Left lung (tissue), 14 donors: Measurements from ENCODE around the gene ASXL2. TPM values are rescaled to one million over a fixed set of nuclear protein-coding genes. Genes with fewer than 3 reads are reported as not detected.
A peak's percentile ranks its signal among the peaks of the same experiment; 100 is the strongest.

Experiments used
- ATAC-seq: fragments of 200-7000 bp; cut with Tn5 transposase; one replicate; pipeline ENCODE4 v1.9.1; 2020; ENCODE audit warnings: moderate library complexity
- DNase-seq, 4 donors: peaks; one replicate each; pipeline ENCODE4 v3.0.0-alpha.2; 2013 to 2020
- H3K27ac ChIP-seq, 2 donors: fragments of 200-600 bp; sonication (generic) in 1 of 2; one replicate each; pipeline versions ENCODE4 v1.5.0 to v1.8.0; 2020 to 2021
- H3K27me3 ChIP-seq, 2 donors: fragments of 200-600 bp; sonication (generic) in 1 of 2; one replicate each; pipeline versions ENCODE4 v1.5.0 to v1.8.0; 2020 to 2021
- H3K36me3 ChIP-seq, 2 donors: fragments of 200-600 bp; sonication (generic) in 1 of 2; one replicate each; pipeline versions ENCODE4 v1.5.0 to v1.8.0; 2020 to 2021
- H3K4me1 ChIP-seq, 2 donors: fragments of 200-600 bp; one replicate each; pipeline ENCODE4 v1.8.0; 2021
- H3K4me3 ChIP-seq, 2 donors: fragments of 200-600 bp; sonication (generic) in 1 of 2; one replicate each; pipeline versions ENCODE4 v1.5.0 to v1.8.0; 2020 to 2021; ENCODE audit warnings: mild to moderate bottlenecking in 1 of 2
- H3K9me3 ChIP-seq, 2 donors: fragments of 200-600 bp; sonication (generic) in 1 of 2; one replicate each; pipeline versions ENCODE4 v1.5.0 to v1.8.0; 2020 to 2021
- intact Hi-C, 2 donors: fragments of 100-400 bp; cut with DNase I; formaldehyde crosslinking; loops; one replicate each; pipeline versions ENCODE4 v1.11.2 to v1.14.2; 2022
- long read RNA-seq, 12 donors: library from polyadenylated mRNA in 2 of 12; unstranded in 2 of 12; transcript quantifications; one replicate each; pipeline ENCODE4 v2.0.0 and lab custom pipeline, GENCODE V29; 2019 to 2026
- polyA plus RNA-seq, 6 donors: library from polyadenylated mRNA; unstranded; fragments of 120-200 nt; gene quantifications; one replicate each; pipeline ENCODE4 v1.2.1, GENCODE V29; 2013; ENCODE audit not compliant: insufficient read length in 6 of 6
- total RNA-seq, 2 donors: library from RNA; stranded (reverse); fragmentation: NEBNext Ultra II Directional; extraction: Animal tissue kit (Norgen Biotek cat#: 25700); gene quantifications; one replicate each; pipeline ENCODE4 v1.2.1, GENCODE V29; 2021
- TF ChIP-seq, protein P1 (sequence below), 2 donors: fragments of 200-600 bp; sonication (generic) in 1 of 2; IDR thresholded peaks; one replicate each; pipeline versions ENCODE4 v1.5.0 to v1.8.0; 2021; ENCODE audit warnings: antibody characterized with exemption in 2 of 2
- donor health status: DM: no; HTN: yes; CAD: no.
- donor health status: DM: no; HTN: no; CAD: no.

Gene ASXL2
- total RNA-seq (10 to 100 TPM; 32.9 to 33.4 TPM), polyA plus RNA-seq (10 to 100 TPM; 17.7 to 20.2 (median 18.9) TPM)
- long read RNA-seq, donor 1, partial matches to known transcripts: 6 of 6 reads
- long read RNA-seq, donor 1, other reads (novel, unspliced or antisense): 0 of 6 reads
- long read RNA-seq, donor 2, partial matches to known transcripts: 5 of 5 reads
- long read RNA-seq, donor 2, other reads (novel, unspliced or antisense): 0 of 5 reads
- long read RNA-seq, donor 3: 0 reads
- long read RNA-seq, donor 4, partial matches to known transcripts: 0 of 2 reads
- long read RNA-seq, donor 4, other reads (novel, unspliced or antisense): 2 of 2 reads
- long read RNA-seq, donor 5: 0 reads
- long read RNA-seq, donor 6, partial matches to known transcripts: 5 of 5 reads
- long read RNA-seq, donor 6, other reads (novel, unspliced or antisense): 0 of 5 reads
- long read RNA-seq, donor 7: 0 reads
- long read RNA-seq, donor 8: 0 reads
- long read RNA-seq, donor 9: 0 reads
- long read RNA-seq, donor 10: 0 reads
- long read RNA-seq, donor 11: 0 reads
- long read RNA-seq, donor 12: 0 reads

DNA sequence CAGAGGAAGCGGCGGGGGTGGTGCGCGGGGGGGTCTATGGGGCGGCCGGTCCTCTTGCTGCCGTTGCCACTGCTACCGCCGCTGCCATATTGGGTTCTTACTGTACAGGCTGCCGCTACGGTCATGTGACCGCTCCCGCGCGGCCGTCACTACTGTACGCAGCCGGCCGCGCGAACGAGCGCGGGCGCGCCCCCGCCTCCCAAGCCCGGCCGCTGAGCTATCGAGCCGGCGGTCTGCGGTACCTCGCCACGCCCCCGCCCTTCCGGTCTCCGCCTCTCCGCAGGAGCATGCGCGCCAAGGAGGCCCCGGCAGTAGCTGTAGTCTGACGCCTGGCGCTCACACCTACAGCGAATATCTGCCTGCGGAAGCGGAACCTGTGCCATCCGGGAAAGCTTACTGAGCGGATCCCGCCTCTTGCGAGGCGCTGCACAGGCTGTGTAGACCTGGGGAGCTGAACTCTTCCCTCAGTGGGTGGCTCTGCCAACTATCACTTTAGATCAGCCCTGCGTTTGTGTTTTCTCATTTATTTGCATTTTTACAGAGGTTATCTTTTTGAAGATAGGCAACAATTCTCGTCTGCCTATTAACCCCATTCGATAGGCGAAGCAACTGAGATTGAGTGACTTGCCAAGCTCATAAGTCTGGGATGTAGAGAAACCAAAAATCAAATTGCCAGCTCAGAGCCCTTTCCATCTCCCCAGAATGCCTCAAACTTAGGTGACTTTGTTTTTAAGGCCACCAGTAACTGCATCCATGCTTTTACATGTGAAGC lies at the start of gene ASXL2:
ASXL2 (minus strand) TSS at position 127 of the 772 bp plus-strand sequence. CDS start 265 bp downstream, outside the sequence.
- intact Hi-C loops: no loop called here
- peaks cover 5 to 30% of the 10 kb centered on the region in 2 donors for H3K4me1 ChIP-seq
- peak within 1 kb of the TSS; percentile 77 to 97 for H3K4me3 ChIP-seq
- H3K27me3 ChIP-seq: peaks cover 0 to 13% of the 10 kb centered on the region in 2 donors
- no peaks in the 10 kb centered on the region for H3K9me3 ChIP-seq
- ATAC-seq (peak; percentile 97), DNase-seq (peak; percentile 95 to 100 (median 98))
- peaks cover 0 to 9% of the 10 kb centered on the region in 2 donors for H3K36me3 ChIP-seq
- TF ChIP-seq, protein P1, sequence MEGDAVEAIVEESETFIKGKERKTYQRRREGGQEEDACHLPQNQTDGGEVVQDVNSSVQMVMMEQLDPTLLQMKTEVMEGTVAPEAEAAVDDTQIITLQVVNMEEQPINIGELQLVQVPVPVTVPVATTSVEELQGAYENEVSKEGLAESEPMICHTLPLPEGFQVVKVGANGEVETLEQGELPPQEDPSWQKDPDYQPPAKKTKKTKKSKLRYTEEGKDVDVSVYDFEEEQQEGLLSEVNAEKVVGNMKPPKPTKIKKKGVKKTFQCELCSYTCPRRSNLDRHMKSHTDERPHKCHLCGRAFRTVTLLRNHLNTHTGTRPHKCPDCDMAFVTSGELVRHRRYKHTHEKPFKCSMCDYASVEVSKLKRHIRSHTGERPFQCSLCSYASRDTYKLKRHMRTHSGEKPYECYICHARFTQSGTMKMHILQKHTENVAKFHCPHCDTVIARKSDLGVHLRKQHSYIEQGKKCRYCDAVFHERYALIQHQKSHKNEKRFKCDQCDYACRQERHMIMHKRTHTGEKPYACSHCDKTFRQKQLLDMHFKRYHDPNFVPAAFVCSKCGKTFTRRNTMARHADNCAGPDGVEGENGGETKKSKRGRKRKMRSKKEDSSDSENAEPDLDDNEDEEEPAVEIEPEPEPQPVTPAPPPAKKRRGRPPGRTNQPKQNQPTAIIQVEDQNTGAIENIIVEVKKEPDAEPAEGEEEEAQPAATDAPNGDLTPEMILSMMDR (IDR thresholded peaks at IDR 0.05): no peak
- H3K27ac ChIP-seq: peak within 1 kb of the TSS; percentile 93 to 99

- TF ChIP-seq, protein P1 (IDR thresholded peaks at IDR 0.05): no peak
- Histone ChIP-seq H3K27ac (no peak overlapping the region), H3K36me3 (peaks cover 0 to 12% of the 10 kb centered on the region in 2 donors), H3K4me3 (no peak overlapping the region), H3K9me3 (no peaks in the 10 kb centered on the region), H3K27me3 (no peaks in the 10 kb centered on the region), H3K4me1 (no peaks in the 10 kb centered on the region)
- DNase-seq (no peak), ATAC-seq (no peak)
- intact Hi-C loops: no loop called here
These were observed 48.9 kb upstream of the ASXL2 start for GRCh38 chr2:25926984-25927756.

GRCh38 chr2:25922501-25922900 lies 44.2 kb upstream of the ASXL2 start:
- ATAC-seq (no peak), DNase-seq (no peak)
- H3K4me3 ChIP-seq: no peak overlapping the region
- intact Hi-C loops: no loop called here
- no peaks in the 10 kb centered on the region for H3K4me1 ChIP-seq
- H3K9me3 ChIP-seq: no peaks in the 10 kb centered on the region
- no peaks in the 10 kb centered on the region for H3K36me3 ChIP-seq
- TF ChIP-seq, protein P1 (IDR thresholded peaks at IDR 0.05): no peak
- no peaks in the 10 kb centered on the region for H3K27me3 ChIP-seq
- H3K27ac ChIP-seq: no peak overlapping the region

GRCh38 chr2:25920786-25921415 lies 42.6 kb upstream of the ASXL2 start:
- TF ChIP-seq, protein P1 (IDR thresholded peaks at IDR 0.05): no peak
- H3K4me3 ChIP-seq: no peak overlapping the region
- no peak for DNase-seq
- no peaks in the 10 kb centered on the region for H3K27me3 ChIP-seq
- no peak for ATAC-seq
- no peaks in the 10 kb centered on the region for H3K36me3 ChIP-seq
- intact Hi-C loops: no loop called here
- H3K9me3 ChIP-seq: no peaks in the 10 kb centered on the region
- H3K27ac ChIP-seq: no peak overlapping the region
- no peaks in the 10 kb centered on the region for H3K4me1 ChIP-seq
